Muscle layer of colon (tissue), 2 donors: ENCODE data around the gene CDC42SE1.

Experiments used
- H3K27ac ChIP-seq: one replicate; pipeline ENCODE4 v1.7.0; 2013; ENCODE audit warnings: low read depth, mild to moderate bottlenecking, low read length, moderate library complexity
- H3K27me3 ChIP-seq, 2 donors: one replicate each; pipeline ENCODE4 v1.7.0; 2013; ENCODE audit warnings: low read length in 2 of 2, mild to moderate bottlenecking in 2 of 2; ENCODE audit not compliant: insufficient read depth in 2 of 2, control insufficient read depth in 1 of 2
- H3K36me3 ChIP-seq: one replicate; pipeline ENCODE4 v1.7.0; 2013; ENCODE audit warnings: mild to moderate bottlenecking, low read length; ENCODE audit not compliant: insufficient read depth
- H3K4me1 ChIP-seq: one replicate; pipeline ENCODE4 v1.7.0; 2013; ENCODE audit warnings: mild to moderate bottlenecking, low read length; ENCODE audit not compliant: insufficient read depth
- H3K4me3 ChIP-seq, 2 donors: one replicate each; pipeline ENCODE4 v1.7.0; 2013; ENCODE audit warnings: low read length in 2 of 2, low read depth in 1 of 2, mild to moderate bottlenecking in 1 of 2, moderate library complexity in 1 of 2
- H3K9ac ChIP-seq: one replicate; pipeline ENCODE4 v1.7.0; 2013; ENCODE audit warnings: low read length
- H3K9me3 ChIP-seq: one replicate; pipeline ENCODE4 v1.7.0; 2013; ENCODE audit warnings: mild to moderate bottlenecking, low read length
- donor health status: abdominal sarcoma.
- donor health status: Adenocarcinoma of cecum.

Gene CDC42SE1

GRCh38 chr1:151006327-151007052 is 52.9 kb downstream of the CDC42SE1 start, which contains the start of gene MINDY1:
MINDY1 (minus strand) TSS chr1:151006902; CDS start chr1:151002617, 4,285 bp downstream.
- Histone ChIP-seq H3K36me3 (peaks cover 12% of the 10 kb centered on the region), H3K27me3 (no peaks in the 10 kb centered on the region), H3K27ac (peak within 1 kb of the TSS; percentile 78), H3K4me1 (peaks cover 40% of the 10 kb centered on the region), H3K4me3 (peak within 1 kb of the TSS; percentile 49 to 98), H3K9me3 (no peaks in the 10 kb centered on the region), H3K9ac (peak within 1 kb of the TSS; percentile 81)

GRCh38 chr1:151005729-151006319 is 53.6 kb downstream of the CDC42SE1 start:
- peaks cover 18% of the 10 kb centered on the region for H3K36me3 ChIP-seq
- peak overlapping the region; percentile 78 for H3K27ac ChIP-seq
- peak overlapping the region; percentile 49 to 93 for H3K4me3 ChIP-seq
- no peaks in the 10 kb centered on the region for H3K27me3 ChIP-seq
- peak overlapping the region; percentile 81 for H3K9ac ChIP-seq
- no peaks in the 10 kb centered on the region for H3K9me3 ChIP-seq
- H3K4me1 ChIP-seq: peaks cover 40% of the 10 kb centered on the region

GRCh38 chr1:151003180-151003579 is 56.2 kb downstream of the CDC42SE1 start:
- no peaks in the 10 kb centered on the region for H3K27me3 ChIP-seq
- H3K36me3 ChIP-seq: peaks cover 36% of the 10 kb centered on the region
- peak overlapping the region; percentile 4 for H3K9ac ChIP-seq
- no peaks in the 10 kb centered on the region for H3K9me3 ChIP-seq
- H3K27ac ChIP-seq: no peak overlapping the region
- peaks cover 33% of the 10 kb centered on the region for H3K4me1 ChIP-seq
- H3K4me3 ChIP-seq: peak overlapping the region in 1 of 2 donors; percentile 47

GRCh38 chr1:151002611-151003010 is 56.8 kb downstream of the CDC42SE1 start:
- Histone ChIP-seq H3K36me3 (peaks cover 42% of the 10 kb centered on the region), H3K9me3 (no peaks in the 10 kb centered on the region), H3K4me3 (peak overlapping the region in 1 of 2 donors; percentile 47), H3K27ac (no peak overlapping the region), H3K4me1 (peaks cover 30% of the 10 kb centered on the region), H3K9ac (peak overlapping the region; percentile 4), H3K27me3 (no peaks in the 10 kb centered on the region)

- H3K27me3 ChIP-seq: no peaks in the 10 kb centered on the region
- peaks cover 24% of the 10 kb centered on the region for H3K4me1 ChIP-seq
- no peak overlapping the region for H3K9ac ChIP-seq
- H3K36me3 ChIP-seq: peaks cover 48% of the 10 kb centered on the region
- no peak overlapping the region for H3K4me3 ChIP-seq
- H3K27ac ChIP-seq: no peak overlapping the region
- H3K9me3 ChIP-seq: no peaks in the 10 kb centered on the region
These were observed 57.4 kb downstream of the CDC42SE1 start for GRCh38 chr1:151002051-151002450.

GRCh38 chr1:151001602-151002001 is 57.8 kb downstream of the CDC42SE1 start:
- H3K9me3 ChIP-seq: no peaks in the 10 kb centered on the region
- H3K27ac ChIP-seq: no peak overlapping the region
- no peak overlapping the region for H3K4me3 ChIP-seq
- peaks cover 51% of the 10 kb centered on the region for H3K36me3 ChIP-seq
- no peaks in the 10 kb centered on the region for H3K27me3 ChIP-seq
- peaks cover 21% of the 10 kb centered on the region for H3K4me1 ChIP-seq
- H3K9ac ChIP-seq: no peak overlapping the region
